Stomach (tissue), 4 donors: ENCODE results near the gene ANAPC7.

Experiments
- CTCF ChIP-seq, 7 experiments: fragments of 450-650 bp in 4 of 7; fragments of 200-600 bp in 3 of 7; sonication (generic) in 3 of 7; IDR thresholded peaks; one replicate each; pipeline ENCODE4 v1.5.1; 2016 to 2019; ENCODE audit warnings: antibody characterized with exemption in 7 of 7, control low read depth in 2 of 7, mild to moderate bottlenecking in 1 of 7
- POLR2AphosphoS5 ChIP-seq, 3 donors: sonication (generic); formaldehyde crosslinking; IDR thresholded peaks; one replicate each; pipeline ENCODE4 v1.6.1; 2016; ENCODE audit warnings: antibody characterized with exemption in 3 of 3

GRCh38 chr12:110370732-110371231, 32.7 kb downstream of the ANAPC7 start:
- TF ChIP-seq CTCF (IDR thresholded peaks at IDR 0.05) (no peak), POLR2AphosphoS5 (IDR thresholded peaks at IDR 0.05) (no peak)
